ENCODE measurements around the gene TBC1D5.

TBC1D5 gene

GRCh38 chr3:17749705-17750293, 7.4 kb upstream of the TBC1D5 start:
- no peak for DNase-seq
- Histone ChIP-seq H3K27me3 (replicated peaks) (no peaks in the 10 kb centered on the region), H3K4me3 (ENCODE audit: low read depth, low read length) (no peak overlapping the region), H3K36me3 (replicated peaks) (no peaks in the 10 kb centered on the region), H3K27ac (no peak overlapping the region)
- in situ Hi-C loops (cut with HindIII; ENCODE audit: low pct_ligation_motif_present, low sequenced_read_pairs), result no loop called here
- TF ChIP-seq, protein P1, sequence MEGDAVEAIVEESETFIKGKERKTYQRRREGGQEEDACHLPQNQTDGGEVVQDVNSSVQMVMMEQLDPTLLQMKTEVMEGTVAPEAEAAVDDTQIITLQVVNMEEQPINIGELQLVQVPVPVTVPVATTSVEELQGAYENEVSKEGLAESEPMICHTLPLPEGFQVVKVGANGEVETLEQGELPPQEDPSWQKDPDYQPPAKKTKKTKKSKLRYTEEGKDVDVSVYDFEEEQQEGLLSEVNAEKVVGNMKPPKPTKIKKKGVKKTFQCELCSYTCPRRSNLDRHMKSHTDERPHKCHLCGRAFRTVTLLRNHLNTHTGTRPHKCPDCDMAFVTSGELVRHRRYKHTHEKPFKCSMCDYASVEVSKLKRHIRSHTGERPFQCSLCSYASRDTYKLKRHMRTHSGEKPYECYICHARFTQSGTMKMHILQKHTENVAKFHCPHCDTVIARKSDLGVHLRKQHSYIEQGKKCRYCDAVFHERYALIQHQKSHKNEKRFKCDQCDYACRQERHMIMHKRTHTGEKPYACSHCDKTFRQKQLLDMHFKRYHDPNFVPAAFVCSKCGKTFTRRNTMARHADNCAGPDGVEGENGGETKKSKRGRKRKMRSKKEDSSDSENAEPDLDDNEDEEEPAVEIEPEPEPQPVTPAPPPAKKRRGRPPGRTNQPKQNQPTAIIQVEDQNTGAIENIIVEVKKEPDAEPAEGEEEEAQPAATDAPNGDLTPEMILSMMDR (IDR thresholded peaks at IDR 0.05; ENCODE audit: low read depth, low read length, missing control alignments), result no peak

DNA sequence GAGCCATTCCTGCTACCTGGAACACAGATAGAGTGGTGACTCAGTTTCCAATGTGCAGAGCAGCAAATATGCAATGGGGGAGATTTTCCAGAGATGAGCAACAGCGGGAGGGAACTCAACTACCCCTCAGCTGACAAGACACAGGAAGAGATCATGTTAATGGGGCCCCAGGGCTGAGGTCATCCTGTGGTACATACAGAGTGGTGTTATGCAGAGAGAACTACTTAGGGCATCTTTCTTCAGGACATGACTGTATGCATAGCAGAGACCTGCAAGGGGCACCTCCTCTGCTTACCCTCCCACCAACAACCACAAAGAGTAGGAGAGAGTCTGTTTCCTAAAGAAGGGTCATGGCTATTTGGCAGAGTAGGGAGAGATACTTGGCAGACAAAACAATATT, 6.8 kb upstream of the TBC1D5 start:
- Histone ChIP-seq H3K27me3 (replicated peaks) (no peaks in the 10 kb centered on the region), H3K4me3 (ENCODE audit: low read depth, low read length) (no peak overlapping the region), H3K27ac (no peak overlapping the region), H3K36me3 (replicated peaks) (no peaks in the 10 kb centered on the region)
- TF ChIP-seq, protein P1 (IDR thresholded peaks at IDR 0.05; ENCODE audit: low read depth, low read length, missing control alignments), result no peak
- no peak for DNase-seq
- in situ Hi-C loops (cut with HindIII; ENCODE audit: low pct_ligation_motif_present, low sequenced_read_pairs), result no loop called here

- Histone ChIP-seq H3K27ac (no peak overlapping the region), H3K27me3 (replicated peaks) (no peaks in the 10 kb centered on the region), H3K4me3 (ENCODE audit: low read depth, low read length) (no peak overlapping the region), H3K36me3 (replicated peaks) (no peaks in the 10 kb centered on the region)
- DNase-seq, result no peak
- in situ Hi-C loops (cut with HindIII; ENCODE audit: low pct_ligation_motif_present, low sequenced_read_pairs), result no loop called here
- TF ChIP-seq, protein P1 (IDR thresholded peaks at IDR 0.05; ENCODE audit: low read depth, low read length, missing control alignments), result no peak
These were observed 5.4 kb upstream of the TBC1D5 start for GRCh38 chr3:17747890-17748247.

DNA sequence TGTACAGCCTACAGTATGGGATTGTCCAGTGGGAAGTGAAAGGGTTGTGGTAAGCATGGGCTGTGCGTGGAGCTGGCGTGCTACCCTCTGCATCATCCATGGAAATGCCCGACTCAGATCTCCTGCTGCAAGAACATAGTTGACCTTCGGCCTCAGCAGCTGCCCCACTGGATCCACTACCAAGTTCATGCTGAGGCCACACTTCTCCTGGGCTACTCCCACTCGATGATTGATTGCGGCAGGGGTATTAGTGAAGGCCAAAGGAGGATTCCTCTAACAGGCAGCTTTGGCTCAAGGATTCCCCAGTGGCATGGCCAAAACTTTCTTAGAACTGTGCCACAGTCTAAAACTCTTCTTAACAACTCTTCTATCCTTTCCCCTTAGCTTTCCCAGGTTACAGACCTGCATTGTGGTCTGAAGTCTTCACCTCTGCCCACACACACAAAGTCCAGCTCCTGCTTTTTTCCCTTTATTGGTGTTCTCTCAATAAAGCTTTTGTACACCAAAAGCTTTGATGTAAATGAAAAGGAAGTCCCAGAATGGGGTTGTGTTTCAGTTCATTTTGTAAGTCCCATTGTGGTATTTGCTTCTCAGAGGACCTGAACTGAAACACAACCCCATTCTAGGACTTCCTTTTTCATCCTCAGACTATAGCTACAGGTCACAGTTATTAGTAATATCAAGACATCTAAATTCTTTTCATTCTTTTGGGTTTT, 4.9 kb upstream of the TBC1D5 start:
- in situ Hi-C loops (cut with HindIII; ENCODE audit: low pct_ligation_motif_present, low sequenced_read_pairs), result no loop called here
- H3K4me3 ChIP-seq (ENCODE audit: low read depth, low read length), result no peak overlapping the region
- no peak for DNase-seq
- no peaks in the 10 kb centered on the region for H3K36me3 ChIP-seq (replicated peaks)
- TF ChIP-seq, protein P1 (IDR thresholded peaks at IDR 0.05; ENCODE audit: low read depth, low read length, missing control alignments), result no peak
- no peak overlapping the region for H3K27ac ChIP-seq
- H3K27me3 ChIP-seq (replicated peaks), result no peaks in the 10 kb centered on the region

- H3K36me3 ChIP-seq (replicated peaks), result no peaks in the 10 kb centered on the region
- no peak overlapping the region for H3K27ac ChIP-seq
- in situ Hi-C loops (cut with HindIII; ENCODE audit: low pct_ligation_motif_present, low sequenced_read_pairs), result no loop called here
- DNase-seq, result no peak
- H3K27me3 ChIP-seq (replicated peaks), result no peaks in the 10 kb centered on the region
- no peak overlapping the region for H3K4me3 ChIP-seq (ENCODE audit: low read depth, low read length)
- TF ChIP-seq, protein P1 (IDR thresholded peaks at IDR 0.05; ENCODE audit: low read depth, low read length, missing control alignments), result no peak
These were observed 3.5 kb upstream of the TBC1D5 start for GRCh38 chr3:17745894-17746293.

GRCh38 chr3:17745301-17745700, 2.9 kb upstream of the TBC1D5 start:
- TF ChIP-seq, protein P1 (IDR thresholded peaks at IDR 0.05; ENCODE audit: low read depth, low read length, missing control alignments), result no peak
- Histone ChIP-seq H3K27ac (no peak overlapping the region), H3K27me3 (replicated peaks) (no peaks in the 10 kb centered on the region), H3K4me3 (ENCODE audit: low read depth, low read length) (no peak overlapping the region), H3K36me3 (replicated peaks) (no peaks in the 10 kb centered on the region)
- no peak for DNase-seq
- in situ Hi-C loops (cut with HindIII; ENCODE audit: low pct_ligation_motif_present, low sequenced_read_pairs), result no loop called here
